Glutamatergic neuron (in vitro differentiated cells): Measurements from ENCODE around the gene FRMD4A. TPM values are rescaled to one million over a fixed set of nuclear protein-coding genes. Genes with fewer than 3 reads are reported as not detected.
A peak's percentile ranks its signal among the peaks of the same experiment; 100 is the strongest.

Source experiments
- DNase-seq: peaks from one replicate; pipeline ENCODE4 v3.0.0; 2022
- H3K27ac Mint-ChIP-seq: one replicate; pipeline ENCODE4 v1.8.0; 2020; ENCODE audit warnings: mild to moderate bottlenecking, mixed read lengths, inconsistent platforms; ENCODE audit not compliant: unreplicated experiment
- H3K27me3 Mint-ChIP-seq: one replicate; pipeline ENCODE4 v1.8.0; 2020; ENCODE audit warnings: mild to moderate bottlenecking, moderate library complexity, mixed read lengths, inconsistent platforms; ENCODE audit not compliant: unreplicated experiment
- H3K36me3 Mint-ChIP-seq: one replicate; pipeline ENCODE4 v1.8.0; 2020; ENCODE audit warnings: mild to moderate bottlenecking, mixed read lengths, inconsistent platforms; ENCODE audit not compliant: unreplicated experiment
- H3K4me1 Mint-ChIP-seq: one replicate; pipeline ENCODE4 v1.8.0; 2020; ENCODE audit warnings: mild to moderate bottlenecking, low read depth, mixed read lengths, inconsistent platforms; ENCODE audit not compliant: unreplicated experiment
- H3K4me3 Mint-ChIP-seq: one replicate; pipeline ENCODE4 v1.8.0; 2020; ENCODE audit warnings: mild to moderate bottlenecking, mixed read lengths, inconsistent platforms; ENCODE audit not compliant: unreplicated experiment
- H3K9me3 Mint-ChIP-seq: one replicate; pipeline ENCODE4 v1.8.0; 2020; ENCODE audit warnings: mild to moderate bottlenecking, moderate library complexity, mixed read lengths, inconsistent platforms; ENCODE audit not compliant: unreplicated experiment
- CTCF ChIP-seq: fragments of 200-600 bp; sonication (generic); IDR thresholded peaks from one replicate; pipeline ENCODE4 v1.5.0; 2021; ENCODE audit not compliant: partially characterized antibody, unreplicated experiment
- total RNA-seq: library from RNA; stranded (reverse); fragmentation: NEBNext Ultra II Directional; extraction: Animal tissue kit (Norgen Biotek cat#: 25700); gene quantifications from one replicate; pipeline ENCODE4 v1.2.1, GENCODE V29; 2021; ENCODE audit not compliant: unreplicated experiment

FRMD4A gene
- total RNA-seq, 1 donor from 2014 or later = 70.6 TPM

GRCh38 chr10:13853854-13854253 is 476.9 kb downstream of the FRMD4A start:
- Mint-ChIP-seq H3K27me3 (peaks cover 4% of the 10 kb centered on the region), H3K4me1 (peaks cover 5% of the 10 kb centered on the region), H3K27ac (no peak overlapping the region), H3K36me3 (no peaks in the 10 kb centered on the region), H3K9me3 (peaks cover 8% of the 10 kb centered on the region), H3K4me3 (no peak overlapping the region)
- no peak for TF ChIP-seq CTCF
- DNase-seq = no peak

GRCh38 chr10:13852872-13853271 is 477.9 kb downstream of the FRMD4A start:
- H3K27me3 Mint-ChIP-seq = peaks cover 6% of the 10 kb centered on the region
- no peak overlapping the region for H3K4me3 Mint-ChIP-seq
- DNase-seq = no peak
- H3K36me3 Mint-ChIP-seq = no peaks in the 10 kb centered on the region
- peak overlapping the region; percentile 38 for H3K27ac Mint-ChIP-seq
- H3K4me1 Mint-ChIP-seq = peaks cover 15% of the 10 kb centered on the region
- H3K9me3 Mint-ChIP-seq = peaks cover 13% of the 10 kb centered on the region
- TF ChIP-seq CTCF = no peak

GRCh38 chr10:13851906-13852305 is 478.8 kb downstream of the FRMD4A start:
- Mint-ChIP-seq H3K27ac (no peak overlapping the region), H3K27me3 (peaks cover 6% of the 10 kb centered on the region), H3K36me3 (no peaks in the 10 kb centered on the region), H3K4me3 (no peak overlapping the region), H3K4me1 (peaks cover 21% of the 10 kb centered on the region), H3K9me3 (peaks cover 16% of the 10 kb centered on the region)
- no peak for TF ChIP-seq CTCF
- DNase-seq = no peak

- H3K36me3 Mint-ChIP-seq = no peaks in the 10 kb centered on the region
- TF ChIP-seq CTCF = no peak
- peak; percentile 35 for DNase-seq
- peaks cover 14% of the 10 kb centered on the region for H3K9me3 Mint-ChIP-seq
- H3K27ac Mint-ChIP-seq = peak overlapping the region; percentile 96
- peak overlapping the region; percentile 74 for H3K4me3 Mint-ChIP-seq
- peaks cover 6% of the 10 kb centered on the region for H3K27me3 Mint-ChIP-seq
- peaks cover 25% of the 10 kb centered on the region for H3K4me1 Mint-ChIP-seq
Observed at GRCh38 chr10:13848520-13849445, 481.9 kb downstream of the FRMD4A start.

GRCh38 chr10:13847201-13847631 is 483.5 kb downstream of the FRMD4A start:
- Mint-ChIP-seq H3K9me3 (peaks cover 13% of the 10 kb centered on the region), H3K36me3 (no peaks in the 10 kb centered on the region), H3K27ac (peak overlapping the region; percentile 77), H3K4me3 (peak overlapping the region; percentile 57), H3K27me3 (peaks cover 6% of the 10 kb centered on the region), H3K4me1 (peaks cover 25% of the 10 kb centered on the region)
- TF ChIP-seq CTCF = no peak
- DNase-seq = no peak
